DND-41 (cell line): ENCODE data around the gene GRP.

Experiments used
- ATAC-seq: fragments of 200-7000 bp; cut with Tn5 transposase; 3 replicates; pipeline ENCODE4 v1.9.1; 2021; ENCODE audit warnings: low read depth; ENCODE audit not compliant: insufficient read depth
- DNase-seq: peaks from one replicate; pipeline ENCODE4 v3.0.0-alpha.2; 2020
- H2AFZ ChIP-seq: 2 replicates; pipeline ENCODE4 v1.6.0; 2012; ENCODE audit warnings: low read depth, low read length
- H3K27ac ChIP-seq: 2 replicates; pipeline ENCODE4 v1.5.1; 2012; ENCODE audit warnings: low read length, inconsistent platforms
- H3K27me3 ChIP-seq: fragments of 200-600 bp; sonication (generic); 2 replicates; pipeline ENCODE4 v1.6.0; 2012; ENCODE audit warnings: low read length, mild to moderate bottlenecking, inconsistent platforms; ENCODE audit not compliant: insufficient read depth, poor library complexity
- H3K36me3 ChIP-seq: 2 replicates; pipeline ENCODE4 v1.5.1; 2012; ENCODE audit warnings: low read length, inconsistent platforms; ENCODE audit not compliant: insufficient read depth
- H3K4me1 ChIP-seq: 2 replicates; pipeline ENCODE4 v1.5.1; 2012; ENCODE audit warnings: mild to moderate bottlenecking, low read length; ENCODE audit not compliant: insufficient read depth
- H3K4me2 ChIP-seq: 2 replicates; pipeline ENCODE4 v1.6.0; 2012; ENCODE audit warnings: mild to moderate bottlenecking, moderate library complexity, low read length, inconsistent platforms; ENCODE audit not compliant: insufficient read depth
- H3K4me3 ChIP-seq, 2 experiments: fragments of 200-600 bp in 1 of 2; shearing (Covaris generic) in 1 of 2; 2 replicates each; pipeline ENCODE4 v1.5.1; 2012 to 2016; ENCODE audit warnings: inconsistent platforms in 2 of 2, low read length in 2 of 2, mild to moderate bottlenecking in 2 of 2, low read depth in 1 of 2, moderate library complexity in 1 of 2
- H3K79me2 ChIP-seq: 2 replicates; pipeline ENCODE4 v1.6.0; 2012; ENCODE audit warnings: low read length, inconsistent platforms; ENCODE audit not compliant: insufficient read depth
- H3K9ac ChIP-seq: 2 replicates; pipeline ENCODE4 v1.6.0; 2012; ENCODE audit warnings: low read depth, mild to moderate bottlenecking, inconsistent platforms, low read length, moderate library complexity
- H3K9me3 ChIP-seq: 2 replicates; pipeline ENCODE4 v1.5.1; 2012; ENCODE audit warnings: low read length, moderate library complexity, mild to moderate bottlenecking, inconsistent platforms; ENCODE audit not compliant: insufficient read depth, severe bottlenecking
- H4K20me1 ChIP-seq: 2 replicates; pipeline ENCODE4 v1.6.0; 2012; ENCODE audit warnings: low read length; ENCODE audit not compliant: insufficient read depth
- CTCF ChIP-seq: IDR thresholded peaks from 2 replicates; pipeline ENCODE4 v1.5.1; 2012; ENCODE audit warnings: borderline replicate concordance, low read length, moderate library complexity, mild to moderate bottlenecking; ENCODE audit not compliant: poor library complexity, severe bottlenecking; ENCODE audit errors: extremely low read depth
- EZH2 ChIP-seq: IDR thresholded peaks from 3 replicates; pipeline ENCODE4 v1.6.1; 2012; ENCODE audit warnings: borderline replicate concordance, low read depth, mild to moderate bottlenecking, moderate library complexity, low read length, inconsistent platforms; ENCODE audit not compliant: severe bottlenecking

The GRP gene

GRCh38 chr18:59228351-59228750 is 8.4 kb downstream of the GRP start:
- Histone ChIP-seq H3K27me3 (peaks cover 5% of the 10 kb centered on the region), H3K27ac (no peak overlapping the region), H3K36me3 (no peaks in the 10 kb centered on the region), H3K4me3 (no peak overlapping the region), H3K9me3 (no peaks in the 10 kb centered on the region), H2AFZ (no peak overlapping the region), H3K9ac (no peak overlapping the region), H3K4me2 (no peak overlapping the region), H3K4me1 (no peaks in the 10 kb centered on the region), H4K20me1 (no peaks in the 10 kb centered on the region), H3K79me2 (no peaks in the 10 kb centered on the region)
- DNase-seq (no peak), ATAC-seq (no peak)
- no peak for TF ChIP-seq EZH2
- TF ChIP-seq CTCF = no peak

DNA sequence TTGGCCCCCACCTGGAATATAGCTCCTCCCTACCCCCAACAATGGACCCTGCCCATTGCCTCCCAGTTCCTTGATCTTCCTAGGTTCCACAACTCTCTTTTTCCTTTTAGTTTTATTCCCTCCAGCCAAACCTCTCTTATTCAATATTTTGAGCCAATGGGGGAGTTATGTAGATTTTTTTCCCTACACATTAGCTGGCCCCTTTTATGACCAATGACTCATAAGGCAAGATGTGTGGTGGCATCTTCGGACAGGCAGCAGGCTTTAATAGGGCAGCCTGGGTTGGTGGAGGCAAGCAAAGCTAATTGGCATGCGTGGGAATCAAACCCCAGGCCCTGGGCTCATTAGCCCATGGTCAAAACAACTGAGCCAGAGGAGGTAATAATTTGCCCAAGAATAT is 9.2 kb downstream of the GRP start:
- ATAC-seq = no peak

GRCh38 chr18:59229701-59230443 is 9.9 kb downstream of the GRP start:
- H3K36me3 ChIP-seq = no peaks in the 10 kb centered on the region
- no peaks in the 10 kb centered on the region for H3K79me2 ChIP-seq
- no peaks in the 10 kb centered on the region for H3K4me1 ChIP-seq
- no peak overlapping the region for H2AFZ ChIP-seq
- no peak overlapping the region for H3K4me2 ChIP-seq
- no peak overlapping the region for H3K4me3 ChIP-seq
- H3K27me3 ChIP-seq = peaks cover 5% of the 10 kb centered on the region
- no peak overlapping the region for H3K27ac ChIP-seq
- TF ChIP-seq CTCF = no peak
- TF ChIP-seq EZH2 = no peak
- DNase-seq (no peak), ATAC-seq (no peak)
- no peaks in the 10 kb centered on the region for H3K9me3 ChIP-seq
- no peak overlapping the region for H3K9ac ChIP-seq
- no peaks in the 10 kb centered on the region for H4K20me1 ChIP-seq

More for the DNA sequence above, 9.2 kb downstream of the GRP start:
- TF ChIP-seq EZH2 (no peak), CTCF (no peak)
- no peak overlapping the region for H3K4me2 ChIP-seq
- no peaks in the 10 kb centered on the region for H3K9me3 ChIP-seq
- no peak overlapping the region for H3K9ac ChIP-seq
- H3K27ac ChIP-seq = no peak overlapping the region
- H3K36me3 ChIP-seq = no peaks in the 10 kb centered on the region
- H3K4me3 ChIP-seq = no peak overlapping the region
- H3K79me2 ChIP-seq = no peaks in the 10 kb centered on the region
- no peaks in the 10 kb centered on the region for H4K20me1 ChIP-seq
- no peaks in the 10 kb centered on the region for H3K4me1 ChIP-seq
- no peak overlapping the region for H2AFZ ChIP-seq
- no peak for DNase-seq
- peaks cover 5% of the 10 kb centered on the region for H3K27me3 ChIP-seq
